ENCODE data around the gene CPSF7.
A peak's percentile ranks its signal among the peaks of the same experiment; 100 is the strongest.

Gene CPSF7

DNA sequence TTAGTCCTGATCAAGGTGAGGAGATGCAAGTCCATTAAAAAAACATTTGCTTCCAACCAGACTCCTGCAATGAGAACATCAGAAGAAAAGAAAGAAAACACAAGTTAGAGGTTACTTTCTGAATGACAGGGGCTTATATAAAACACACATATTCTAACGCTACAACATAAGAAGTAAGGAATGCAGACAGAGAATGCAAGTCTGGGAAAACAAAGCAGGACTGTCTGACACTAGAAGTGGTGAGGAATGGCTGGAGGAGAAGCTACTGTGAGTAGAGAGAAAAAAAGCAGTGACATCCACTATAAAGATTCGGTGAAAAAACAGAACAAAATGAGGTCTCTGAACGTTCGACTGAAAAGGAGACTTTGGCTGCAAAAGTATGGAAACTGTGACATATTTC is 25.1 kb downstream of the CPSF7 start:
- Histone ChIP-seq H3K79me2 (ENCODE audit: control insufficient read depth, insufficient read depth, low read length, poor library complexity) (no peaks in the 10 kb centered on the region), H2BK12ac (ENCODE audit: low read length) (no peak overlapping the region), H3K4me2 (ENCODE audit: low read length) (no peak overlapping the region), H3K4ac (ENCODE audit: low read depth, low read length) (no peak overlapping the region), H4K12ac (ENCODE audit: low read depth, low read length) (no peak overlapping the region), H4K91ac (ENCODE audit: low read depth, low read length) (peak overlapping the region; percentile 68), H3K18ac (ENCODE audit: low read length) (no peak overlapping the region), H4K8ac (ENCODE audit: low read depth, low read length) (no peak overlapping the region), H2BK120ac (ENCODE audit: insufficient read depth, low read length, poor library complexity) (no peak overlapping the region), H3K9me3 (ENCODE audit: insufficient read depth, low read depth, low read length) (no peaks in the 10 kb centered on the region), H3K14ac (ENCODE audit: low read length) (no peak overlapping the region), H2BK5ac (ENCODE audit: low read depth, low read length, poor library complexity) (peak overlapping the region; percentile 49), H3K4me3 (ENCODE audit: low read depth, low read length) (no peak overlapping the region), H3K23ac (ENCODE audit: low read length) (no peak overlapping the region), H2AFZ (ENCODE audit: insufficient read depth, low read length, poor library complexity) (no peak overlapping the region), H3K36me3 (ENCODE audit: control insufficient read depth in 1 of 2, insufficient read depth in 2 of 2, low read length in 2 of 2) (peaks cover 27 to 49% of the 10 kb centered on the region in 2 experiments), H3K27me3 (ENCODE audit: insufficient read depth, low read length) (no peaks in the 10 kb centered on the region), H3K4me1 (ENCODE audit: control insufficient read depth in 1 of 2, insufficient read depth in 2 of 2, low read length in 2 of 2) (peaks cover 2 to 8% of the 10 kb centered on the region in 2 experiments), H3K9ac (ENCODE audit: low read length) (no peak overlapping the region), H3K79me1 (ENCODE audit: low read length) (peaks cover 8% of the 10 kb centered on the region), H3K27ac (ENCODE audit: low read depth, low read length) (peak overlapping the region; percentile 68), H2AK5ac (ENCODE audit: low read length) (no peak overlapping the region)
- no CpG with 5 or more reads among the region's 4 CpGs for WGBS (ENCODE audit: extremely low coverage, insufficient coverage, insufficient read length)
- DNase-seq, result no peak

DNA sequence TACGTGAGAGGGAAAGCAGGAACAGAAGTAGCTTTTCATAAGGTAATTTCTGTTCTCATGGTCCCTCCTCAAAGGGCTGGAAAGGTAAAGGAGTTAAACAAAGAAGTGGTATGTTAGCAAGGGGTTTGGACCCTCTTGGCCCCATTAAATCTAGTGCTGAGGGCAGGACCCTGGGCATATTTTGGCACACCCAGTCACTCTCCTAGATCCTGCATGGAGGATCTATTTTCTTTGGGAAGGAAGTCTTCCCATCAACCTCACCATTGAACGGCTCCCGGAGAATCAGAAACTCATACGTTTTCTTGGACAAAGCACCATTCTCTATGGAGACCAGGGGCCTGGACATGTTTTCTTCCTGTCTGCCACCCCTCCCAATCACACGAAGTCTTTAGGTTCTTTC is 25.7 kb downstream of the CPSF7 start:
- Histone ChIP-seq H3K18ac (ENCODE audit: low read length) (no peak overlapping the region), H3K79me2 (ENCODE audit: control insufficient read depth, insufficient read depth, low read length, poor library complexity) (no peaks in the 10 kb centered on the region), H3K4me3 (ENCODE audit: low read depth, low read length) (no peak overlapping the region), H3K27me3 (ENCODE audit: insufficient read depth, low read length) (no peaks in the 10 kb centered on the region), H3K27ac (ENCODE audit: low read depth, low read length) (peak overlapping the region; percentile 67), H3K9ac (ENCODE audit: low read length) (no peak overlapping the region), H3K4ac (ENCODE audit: low read depth, low read length) (no peak overlapping the region), H2AK5ac (ENCODE audit: low read length) (no peak overlapping the region), H2BK120ac (ENCODE audit: insufficient read depth, low read length, poor library complexity) (peak overlapping the region; percentile 61), H3K9me3 (ENCODE audit: insufficient read depth, low read depth, low read length) (no peaks in the 10 kb centered on the region), H4K91ac (ENCODE audit: low read depth, low read length) (peak overlapping the region; percentile 68), H4K8ac (ENCODE audit: low read depth, low read length) (no peak overlapping the region), H2BK5ac (ENCODE audit: low read depth, low read length, poor library complexity) (peak overlapping the region; percentile 49), H2AFZ (ENCODE audit: insufficient read depth, low read length, poor library complexity) (no peak overlapping the region), H3K4me2 (ENCODE audit: low read length) (no peak overlapping the region), H3K14ac (ENCODE audit: low read length) (no peak overlapping the region), H3K79me1 (ENCODE audit: low read length) (peaks cover 8% of the 10 kb centered on the region), H3K4me1 (ENCODE audit: control insufficient read depth in 1 of 2, insufficient read depth in 2 of 2, low read length in 2 of 2) (peaks cover 2 to 8% of the 10 kb centered on the region in 2 experiments), H3K23ac (ENCODE audit: low read length) (no peak overlapping the region), H2BK12ac (ENCODE audit: low read length) (no peak overlapping the region), H3K36me3 (ENCODE audit: control insufficient read depth in 1 of 2, insufficient read depth in 2 of 2, low read length in 2 of 2) (peaks cover 25 to 47% of the 10 kb centered on the region in 2 experiments), H4K12ac (ENCODE audit: low read depth, low read length) (no peak overlapping the region)
- no CpG with 5 or more reads among the region's 5 CpGs for whole genome bisulfite sequencing (ENCODE audit: extremely low coverage, insufficient coverage, insufficient read length)
- DNase-seq, result no peak

DNA sequence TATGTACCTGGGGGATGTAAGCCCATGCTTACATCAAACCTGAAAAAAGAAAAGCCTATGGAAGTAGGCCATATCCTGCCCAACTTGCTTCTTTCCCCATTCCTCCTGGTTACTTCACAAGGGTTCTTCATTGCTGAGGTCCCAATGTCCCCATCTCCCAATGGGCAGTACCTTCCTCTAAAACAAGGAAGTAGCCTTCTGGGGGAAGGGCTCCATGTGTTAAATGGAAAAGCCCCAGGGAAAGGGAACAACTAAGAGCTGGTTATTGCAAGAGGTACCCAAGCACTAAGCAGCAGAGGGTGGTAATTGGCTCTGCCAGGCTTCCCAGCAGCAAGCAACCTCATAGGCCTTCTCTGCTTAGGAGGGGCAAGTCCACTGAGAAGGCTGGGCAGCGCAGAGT is 26.1 kb downstream of the CPSF7 start:
- H3K9ac ChIP-seq (ENCODE audit: low read length), result no peak overlapping the region
- peaks cover 21 to 44% of the 10 kb centered on the region in 2 experiments for H3K36me3 ChIP-seq (ENCODE audit: control insufficient read depth in 1 of 2, insufficient read depth in 2 of 2, low read length in 2 of 2)
- H3K9me3 ChIP-seq (ENCODE audit: insufficient read depth, low read depth, low read length), result no peaks in the 10 kb centered on the region
- H2BK120ac ChIP-seq (ENCODE audit: insufficient read depth, low read length, poor library complexity), result peak overlapping the region; percentile 61
- H3K4ac ChIP-seq (ENCODE audit: low read depth, low read length), result no peak overlapping the region
- peaks cover 8% of the 10 kb centered on the region for H3K79me1 ChIP-seq (ENCODE audit: low read length)
- peaks cover 2 to 8% of the 10 kb centered on the region in 2 experiments for H3K4me1 ChIP-seq (ENCODE audit: control insufficient read depth in 1 of 2, insufficient read depth in 2 of 2, low read length in 2 of 2)
- no peak overlapping the region for H2BK5ac ChIP-seq (ENCODE audit: low read depth, low read length, poor library complexity)
- no peak overlapping the region for H2AFZ ChIP-seq (ENCODE audit: insufficient read depth, low read length, poor library complexity)
- WGBS (ENCODE audit: extremely low coverage, insufficient coverage, insufficient read length), result no CpG with 5 or more reads among the region's 1 CpG
- H3K4me3 ChIP-seq (ENCODE audit: low read depth, low read length), result no peak overlapping the region
- H3K27ac ChIP-seq (ENCODE audit: low read depth, low read length), result peak overlapping the region; percentile 67
- H3K4me2 ChIP-seq (ENCODE audit: low read length), result no peak overlapping the region
- no peak overlapping the region for H4K12ac ChIP-seq (ENCODE audit: low read depth, low read length)
- H3K27me3 ChIP-seq (ENCODE audit: insufficient read depth, low read length), result no peaks in the 10 kb centered on the region
- no peak overlapping the region for H2AK5ac ChIP-seq (ENCODE audit: low read length)
- no peak overlapping the region for H4K8ac ChIP-seq (ENCODE audit: low read depth, low read length)
- no peak overlapping the region for H3K14ac ChIP-seq (ENCODE audit: low read length)
- H3K18ac ChIP-seq (ENCODE audit: low read length), result no peak overlapping the region
- H3K79me2 ChIP-seq (ENCODE audit: control insufficient read depth, insufficient read depth, low read length, poor library complexity), result no peaks in the 10 kb centered on the region
- DNase-seq, result no peak
- peak overlapping the region; percentile 19 for H4K91ac ChIP-seq (ENCODE audit: low read depth, low read length)
- no peak overlapping the region for H2BK12ac ChIP-seq (ENCODE audit: low read length)
- no peak overlapping the region for H3K23ac ChIP-seq (ENCODE audit: low read length)

DNA sequence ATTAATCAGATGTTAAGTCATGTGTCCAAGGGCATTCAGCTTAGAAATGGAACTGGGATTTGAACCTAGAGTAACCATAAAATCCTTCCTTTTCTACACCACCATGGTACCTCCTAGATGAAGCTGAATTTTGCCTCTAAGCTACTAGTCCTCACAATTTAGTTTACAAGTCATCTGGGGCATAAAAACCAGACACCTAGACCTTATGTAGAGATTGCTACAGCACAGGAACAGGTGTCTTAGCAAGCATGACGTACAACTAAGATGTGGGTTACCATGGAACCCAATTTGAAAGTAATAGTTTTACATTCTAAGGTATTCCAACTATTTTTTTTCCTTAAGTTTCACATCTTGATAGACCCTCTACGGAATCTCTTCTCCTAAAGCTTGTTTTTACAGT is 28.2 kb downstream of the CPSF7 start:
- no CpG with 5 or more reads among the region's 2 CpGs for WGBS (ENCODE audit: extremely low coverage, insufficient coverage, insufficient read length)
- Histone ChIP-seq H4K8ac (ENCODE audit: low read depth, low read length) (no peak overlapping the region), H4K91ac (ENCODE audit: low read depth, low read length) (no peak overlapping the region)

More for the DNA sequence above, 28.2 kb downstream of the CPSF7 start:
- Histone ChIP-seq H3K14ac (ENCODE audit: low read length) (no peak overlapping the region), H3K4me2 (ENCODE audit: low read length) (no peak overlapping the region), H2BK120ac (ENCODE audit: insufficient read depth, low read length, poor library complexity) (no peak overlapping the region), H3K4me1 (ENCODE audit: control insufficient read depth in 1 of 2, insufficient read depth in 2 of 2, low read length in 2 of 2) (peaks cover 2 to 8% of the 10 kb centered on the region in 2 experiments), H2AK5ac (ENCODE audit: low read length) (no peak overlapping the region), H4K12ac (ENCODE audit: low read depth, low read length) (no peak overlapping the region), H3K4ac (ENCODE audit: low read depth, low read length) (no peak overlapping the region), H2BK5ac (ENCODE audit: low read depth, low read length, poor library complexity) (no peak overlapping the region), H3K9me3 (ENCODE audit: insufficient read depth, low read depth, low read length) (no peaks in the 10 kb centered on the region), H3K36me3 (ENCODE audit: control insufficient read depth in 1 of 2, insufficient read depth in 2 of 2, low read length in 2 of 2) (peaks cover 21 to 41% of the 10 kb centered on the region in 2 experiments), H3K18ac (ENCODE audit: low read length) (no peak overlapping the region), H3K79me1 (ENCODE audit: low read length) (peaks cover 8% of the 10 kb centered on the region), H3K4me3 (ENCODE audit: low read depth, low read length) (no peak overlapping the region), H3K79me2 (ENCODE audit: control insufficient read depth, insufficient read depth, low read length, poor library complexity) (no peaks in the 10 kb centered on the region), H3K27ac (ENCODE audit: low read depth, low read length) (no peak overlapping the region), H2AFZ (ENCODE audit: insufficient read depth, low read length, poor library complexity) (no peak overlapping the region), H2BK12ac (ENCODE audit: low read length) (no peak overlapping the region), H3K23ac (ENCODE audit: low read length) (no peak overlapping the region), H3K27me3 (ENCODE audit: insufficient read depth, low read length) (no peaks in the 10 kb centered on the region), H3K9ac (ENCODE audit: low read length) (no peak overlapping the region)
- DNase-seq, result peak in 1 of 2 donors; percentile 13

All from trophoblast cell (in vitro differentiated cells and primary cell).